Stimulated activated CD4-positive, alpha-beta T cell treated with anti-CD3 and anti-CD28 coated beads, TNF-alpha, amount 100 ng/mL, for 1 hour (primary cell): ENCODE data around the gene NMRK2.

Source experiments
- DNase-seq, 3 donors: peaks; one replicate each; pipeline ENCODE4 v3.0.0-alpha.2; 2020; ENCODE audit warnings: low read depth in 3 of 3, low spot score in 1 of 3

NMRK2 gene

GRCh38 chr19:3981373-3981735, 48.5 kb downstream of the NMRK2 start:
- DNase-seq, result no peak

GRCh38 chr19:3981736-3982681, 49.1 kb downstream of the NMRK2 start:
- no peak for DNase-seq

- no peak for DNase-seq
Measured at GRCh38 chr19:3982701-3983541, 50.1 kb downstream of the NMRK2 start.

GRCh38 chr19:3983542-3983914, 50.7 kb downstream of the NMRK2 start:
- no peak for DNase-seq

GRCh38 chr19:3983936-3984583, 51.2 kb downstream of the NMRK2 start:
- DNase-seq, result no peak

- DNase-seq, result no peak
Measured at GRCh38 chr19:3984584-3984907, 51.7 kb downstream of the NMRK2 start.

- peak; percentile 85 to 91 (median 87) for DNase-seq
Measured at GRCh38 chr19:3984908-3985642, 52.2 kb downstream of the NMRK2 start, which contains the start of gene EEF2. EEF2 (minus strand) TSS chr19:3985463; CDS start chr19:3985380, 83 bp downstream.

GRCh38 chr19:3985643-3986259, 52.9 kb downstream of the NMRK2 start:
- no peak for DNase-seq

- no peak for DNase-seq
Measured at GRCh38 chr19:3986260-3987041, 53.6 kb downstream of the NMRK2 start.

- peak; percentile 73 to 80 (median 75) for DNase-seq
Measured at GRCh38 chr19:3987619-3988371, 54.9 kb downstream of the NMRK2 start.

GRCh38 chr19:3990815-3991117, 57.9 kb downstream of the NMRK2 start:
- DNase-seq, result no peak
